H9 (cell line): ENCODE measurements around the gene LIAS. TPM values are rescaled to one million over a fixed set of nuclear protein-coding genes. Genes with fewer than 3 reads are reported as not detected.

Experiments
- DNase-seq: peaks from one replicate; pipeline ENCODE4 v3.0.0-alpha.2; 2017
- H2AFZ ChIP-seq: one replicate; pipeline ENCODE4 v1.6.1; 2013; ENCODE audit warnings: mild to moderate bottlenecking, low read length, control low read depth, moderate library complexity
- H2AK5ac ChIP-seq: 2 replicates; pipeline ENCODE4 v1.6.1; 2013; ENCODE audit warnings: low read length, control low read depth, mixed read lengths; ENCODE audit not compliant: insufficient read length
- H2BK120ac ChIP-seq: one replicate; pipeline ENCODE4 v1.6.1; 2013; ENCODE audit warnings: low read depth, mild to moderate bottlenecking, low read length, control low read depth, inconsistent platforms; ENCODE audit not compliant: poor library complexity, severe bottlenecking
- H2BK12ac ChIP-seq: 2 replicates; pipeline ENCODE4 v1.6.1; 2013; ENCODE audit warnings: low read length, control low read depth, mixed read lengths, low read depth; ENCODE audit not compliant: insufficient read length
- H2BK15ac ChIP-seq: 2 replicates; pipeline ENCODE4 v1.6.1; 2013; ENCODE audit warnings: low read depth, low read length, control low read depth
- H2BK20ac ChIP-seq: one replicate; pipeline ENCODE4 v1.6.1; 2013; ENCODE audit warnings: low read depth, mild to moderate bottlenecking, low read length, control low read depth, inconsistent platforms; ENCODE audit not compliant: poor library complexity, severe bottlenecking
- H2BK5ac ChIP-seq: 2 replicates; pipeline ENCODE4 v1.6.1; 2013; ENCODE audit warnings: low read length, control low read depth, mixed read lengths; ENCODE audit not compliant: insufficient read length
- H3K14ac ChIP-seq: 2 replicates; pipeline ENCODE4 v1.6.1; 2013; ENCODE audit warnings: low read length, control low read depth; ENCODE audit not compliant: insufficient read depth
- H3K18ac ChIP-seq: 2 replicates; pipeline ENCODE4 v1.6.1; 2013; ENCODE audit warnings: low read depth, mild to moderate bottlenecking, mixed read lengths, low read length, control low read depth; ENCODE audit not compliant: insufficient read length
- H3K23ac ChIP-seq: 2 replicates; pipeline ENCODE4 v1.6.1; 2013; ENCODE audit warnings: low read length, control low read depth, mixed read lengths, low read depth; ENCODE audit not compliant: insufficient read length
- H3K23me2 ChIP-seq: 2 replicates; pipeline ENCODE4 v1.6.1; 2013; ENCODE audit warnings: low read depth, mild to moderate bottlenecking, mixed read lengths, low read length, control low read depth; ENCODE audit not compliant: insufficient read length, poor library complexity, severe bottlenecking
- H3K27ac ChIP-seq: 2 replicates; pipeline ENCODE4 v1.5.1; 2013; ENCODE audit warnings: low read length, control low read depth, mixed read lengths, low read depth; ENCODE audit not compliant: insufficient read length
- H3K27me3 ChIP-seq: 2 replicates; pipeline ENCODE4 v1.6.1; 2013; ENCODE audit warnings: low read length, control low read depth, inconsistent platforms; ENCODE audit not compliant: insufficient read depth
- H3K4ac ChIP-seq: 2 replicates; pipeline ENCODE4 v1.6.1; 2013; ENCODE audit warnings: low read depth, mild to moderate bottlenecking, control low read depth, inconsistent platforms, low read length, moderate library complexity
- H3K4me1 ChIP-seq: 2 replicates; pipeline ENCODE4 v1.6.1; 2013; ENCODE audit warnings: low read length, control low read depth, inconsistent platforms; ENCODE audit not compliant: insufficient read depth
- H3K4me2 ChIP-seq: 2 replicates; pipeline ENCODE4 v1.6.1; 2013; ENCODE audit warnings: low read length, control low read depth, mixed read lengths; ENCODE audit not compliant: insufficient read length, insufficient read depth
- H3K56ac ChIP-seq: 2 replicates; pipeline ENCODE4 v1.6.1; 2013; ENCODE audit warnings: low read depth, mild to moderate bottlenecking, mixed read lengths, low read length, control low read depth; ENCODE audit not compliant: insufficient read length
- H3K79me1 ChIP-seq: 2 replicates; pipeline ENCODE4 v1.6.1; 2013; ENCODE audit warnings: low read depth, mild to moderate bottlenecking, moderate library complexity, low read length, control low read depth, inconsistent platforms; ENCODE audit not compliant: insufficient read depth, poor library complexity, severe bottlenecking
- H3K79me2 ChIP-seq: 2 replicates; pipeline ENCODE4 v1.6.1; 2013; ENCODE audit warnings: low read length, control low read depth, inconsistent platforms; ENCODE audit not compliant: insufficient read depth
- H3K9ac ChIP-seq: 2 replicates; pipeline ENCODE4 v1.6.1; 2013; ENCODE audit warnings: low read length, control low read depth, mixed read lengths; ENCODE audit not compliant: insufficient read length; ENCODE audit errors: extremely low read depth
- H3K9me3 ChIP-seq: one replicate; pipeline ENCODE4 v1.6.1; 2013; ENCODE audit warnings: low read depth, low read length, inconsistent platforms; ENCODE audit not compliant: control insufficient read depth
- H3T11ph ChIP-seq: one replicate; pipeline ENCODE4 v1.6.1; 2013; ENCODE audit warnings: mild to moderate bottlenecking, low read length, control low read depth, inconsistent platforms
- H4K20me1 ChIP-seq: one replicate; pipeline ENCODE4 v1.6.1; 2013; ENCODE audit not compliant: control insufficient read depth, insufficient read length, insufficient read depth
- H4K5ac ChIP-seq: 2 replicates; pipeline ENCODE4 v1.6.1; 2013; ENCODE audit warnings: low read depth, mild to moderate bottlenecking, mixed read lengths, low read length, control low read depth; ENCODE audit not compliant: insufficient read length
- H4K8ac ChIP-seq: replicated peaks from 2 replicates; pipeline ENCODE4 v1.6.1; 2013; ENCODE audit warnings: low read length, control low read depth, mixed read lengths, low read depth; ENCODE audit not compliant: insufficient read length
- H4K91ac ChIP-seq: 2 replicates; pipeline ENCODE4 v1.6.1; 2013; ENCODE audit warnings: low read depth, mild to moderate bottlenecking, moderate library complexity, mixed read lengths, low read length, control low read depth; ENCODE audit not compliant: insufficient read length
- H3K27ac Mint-ChIP-seq, 3 experiments: 2 replicates in 2 of 3; 3 replicates in 1 of 3; pipeline ENCODE4 v1.8.0; 2020 to 2021; ENCODE audit warnings: mixed read lengths in 3 of 3, mild to moderate bottlenecking in 1 of 3, moderate library complexity in 1 of 3
- H3K27me3 Mint-ChIP-seq: 2 replicates; pipeline ENCODE4 v1.8.0; 2021; ENCODE audit warnings: low read depth, mild to moderate bottlenecking, moderate library complexity, mixed read lengths
- H3K36me3 Mint-ChIP-seq, 3 experiments: 2 replicates in 2 of 3; 3 replicates in 1 of 3; pipeline ENCODE4 v1.8.0; 2020 to 2021; ENCODE audit warnings: low read depth in 3 of 3, mixed read lengths in 3 of 3; ENCODE audit not compliant: insufficient read depth in 1 of 3
- H3K4me1 Mint-ChIP-seq, 2 experiments: 2 replicates each; pipeline ENCODE4 v1.8.0; 2020; ENCODE audit warnings: mixed read lengths in 2 of 2
- H3K4me3 Mint-ChIP-seq, 2 experiments: 2 replicates in 1 of 2; 3 replicates in 1 of 2; pipeline ENCODE4 v1.8.0; 2020 to 2021; ENCODE audit warnings: mild to moderate bottlenecking in 2 of 2, mixed read lengths in 2 of 2, moderate library complexity in 1 of 2
- H3K9me3 Mint-ChIP-seq, 2 experiments: 2 replicates in 1 of 2; 3 replicates in 1 of 2; pipeline ENCODE4 v1.8.0; 2020; ENCODE audit warnings: mild to moderate bottlenecking in 2 of 2, mixed read lengths in 2 of 2, moderate library complexity in 1 of 2
- CTCF ChIP-seq: fragments of 200-600 bp; sonication (generic); conservative IDR thresholded peaks from 3 replicates; pipeline ENCODE4 v1.8.0; 2021; ENCODE audit warnings: antibody characterized with exemption, mild to moderate bottlenecking
- WGBS: extraction: QIAGEN DNeasy Blood & Tissue Kit; methylation state at CpG from one replicate; pipeline ENCODE4 v1.1.7; 2013; ENCODE audit warnings: missing lambda C conversion rate, low lambda C conversion rate, mixed read lengths; ENCODE audit not compliant: insufficient read length; ENCODE audit errors: extremely low coverage; 5-methylcytosine and 5-hydroxymethylcytosine counted together
- total RNA-seq: library from RNA; stranded (reverse); gene quantifications from 2 replicates; pipeline ENCODE4 v1.2.1, GENCODE V29; 2021

LIAS gene
- total RNA-seq, 1 experiment from 2014 or later, result 18.5 TPM

GRCh38 chr4:39441593-39441992, 17.3 kb upstream of the LIAS start:
- Mint-ChIP-seq H3K4me1 (no peaks in the 10 kb centered on the region; a peak in 1 of 4 replicates), H3K27me3 (peaks cover 10% of the 10 kb centered on the region), H3K4me3 (no peak overlapping the region), H3K36me3 (no peaks in the 10 kb centered on the region), H3K9me3 (no peaks in the 10 kb centered on the region), H3K27ac (no peak overlapping the region)
- Histone ChIP-seq H2BK5ac (no peak overlapping the region), H3T11ph (no peak overlapping the region), H3K56ac (no peak overlapping the region), H3K23ac (no peak overlapping the region), H2BK120ac (no peak overlapping the region), H3K79me1 (no peaks in the 10 kb centered on the region), H3K9ac (no peak overlapping the region), H4K91ac (no peak overlapping the region), H3K27ac (no peak overlapping the region), H3K79me2 (no peaks in the 10 kb centered on the region), H2BK20ac (no peak overlapping the region), H3K4ac (no peak overlapping the region), H3K18ac (no peak overlapping the region), H4K8ac (no peak overlapping the region), H2BK12ac (no peak overlapping the region), H2AK5ac (no peak overlapping the region), H3K4me1 (no peaks in the 10 kb centered on the region), H3K14ac (no peak overlapping the region), H3K9me3 (no peaks in the 10 kb centered on the region), H4K20me1 (no peaks in the 10 kb centered on the region), H3K27me3 (no peaks in the 10 kb centered on the region), H3K23me2 (no peaks in the 10 kb centered on the region), H2AFZ (no peak overlapping the region), H4K5ac (no peak overlapping the region), H2BK15ac (no peak overlapping the region), H3K4me2 (no peak overlapping the region)
- no peak for TF ChIP-seq CTCF
- DNase-seq, result no peak
- no CpG with 5 or more reads among the region's 2 CpGs for WGBS
